Ovary (tissue), 3 donors: ENCODE data around the gene TTC13.

Experiments
- POLR2A ChIP-seq: fragments of 450-650 bp; IDR thresholded peaks from one replicate; pipeline ENCODE4 v1.6.1; 2017; ENCODE audit warnings: antibody characterized with exemption, mild to moderate bottlenecking, moderate library complexity
- TF ChIP-seq, protein P1 (sequence below), 3 donors: fragments of 450-650 bp in 2 of 3; fragments of 200-600 bp in 1 of 3; IDR thresholded peaks; one replicate each; pipeline versions ENCODE4 v1.5.1 to v1.8.0; 2016 to 2022; ENCODE audit warnings: antibody characterized with exemption in 3 of 3, mild to moderate bottlenecking in 1 of 3
- donor health status: DM: no; HTN: no; CAD: no.

GRCh38 chr1:230860617-230861384, 117.9 kb downstream of the TTC13 start:
- TF ChIP-seq, protein P1, sequence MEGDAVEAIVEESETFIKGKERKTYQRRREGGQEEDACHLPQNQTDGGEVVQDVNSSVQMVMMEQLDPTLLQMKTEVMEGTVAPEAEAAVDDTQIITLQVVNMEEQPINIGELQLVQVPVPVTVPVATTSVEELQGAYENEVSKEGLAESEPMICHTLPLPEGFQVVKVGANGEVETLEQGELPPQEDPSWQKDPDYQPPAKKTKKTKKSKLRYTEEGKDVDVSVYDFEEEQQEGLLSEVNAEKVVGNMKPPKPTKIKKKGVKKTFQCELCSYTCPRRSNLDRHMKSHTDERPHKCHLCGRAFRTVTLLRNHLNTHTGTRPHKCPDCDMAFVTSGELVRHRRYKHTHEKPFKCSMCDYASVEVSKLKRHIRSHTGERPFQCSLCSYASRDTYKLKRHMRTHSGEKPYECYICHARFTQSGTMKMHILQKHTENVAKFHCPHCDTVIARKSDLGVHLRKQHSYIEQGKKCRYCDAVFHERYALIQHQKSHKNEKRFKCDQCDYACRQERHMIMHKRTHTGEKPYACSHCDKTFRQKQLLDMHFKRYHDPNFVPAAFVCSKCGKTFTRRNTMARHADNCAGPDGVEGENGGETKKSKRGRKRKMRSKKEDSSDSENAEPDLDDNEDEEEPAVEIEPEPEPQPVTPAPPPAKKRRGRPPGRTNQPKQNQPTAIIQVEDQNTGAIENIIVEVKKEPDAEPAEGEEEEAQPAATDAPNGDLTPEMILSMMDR (IDR thresholded peaks at IDR 0.05) = no peak
- no peak for TF ChIP-seq POLR2A
